NCI-H2171 treated with DMSO at 0.1 percent for 48 hours (cell line): ENCODE results near the gene CACNA1I.

ENCODE experiments used
- DNase-seq: peaks from one replicate; lab custom pipeline; 2025; lab: John Stamatoyannopoulos, UW

CACNA1I gene

GRCh38 chr22:39669432-39669831, 98.9 kb downstream of the CACNA1I start:
- no peak for DNase-seq

GRCh38 chr22:39671936-39672335, 101.4 kb downstream of the CACNA1I start:
- DNase-seq, result no peak

DNA sequence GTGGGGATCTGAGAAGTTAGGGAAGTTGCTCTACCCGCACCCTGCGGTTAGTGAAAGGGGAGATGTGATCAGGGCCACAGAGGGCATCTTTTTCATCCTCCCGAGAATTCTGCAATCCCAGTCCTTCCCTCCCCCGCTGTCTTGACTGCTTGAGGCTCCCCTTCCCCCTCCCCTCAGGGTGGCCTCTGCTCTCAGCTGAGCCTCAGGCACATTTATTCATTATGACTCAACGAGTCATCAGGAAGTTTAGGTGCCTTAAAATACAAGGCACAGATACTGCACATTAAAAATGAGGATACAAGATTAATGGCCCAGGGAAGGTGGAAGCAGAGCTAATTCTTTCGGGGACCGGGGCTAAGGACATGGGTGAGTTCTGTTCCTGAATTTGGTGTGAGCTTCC, 104.0 kb downstream of the CACNA1I start:
- DNase-seq, result no peak

- no peak for DNase-seq
These were observed 105.4 kb downstream of the CACNA1I start for GRCh38 chr22:39675947-39676346.

GRCh38 chr22:39677967-39678366, 107.4 kb downstream of the CACNA1I start:
- DNase-seq, result no peak

DNA sequence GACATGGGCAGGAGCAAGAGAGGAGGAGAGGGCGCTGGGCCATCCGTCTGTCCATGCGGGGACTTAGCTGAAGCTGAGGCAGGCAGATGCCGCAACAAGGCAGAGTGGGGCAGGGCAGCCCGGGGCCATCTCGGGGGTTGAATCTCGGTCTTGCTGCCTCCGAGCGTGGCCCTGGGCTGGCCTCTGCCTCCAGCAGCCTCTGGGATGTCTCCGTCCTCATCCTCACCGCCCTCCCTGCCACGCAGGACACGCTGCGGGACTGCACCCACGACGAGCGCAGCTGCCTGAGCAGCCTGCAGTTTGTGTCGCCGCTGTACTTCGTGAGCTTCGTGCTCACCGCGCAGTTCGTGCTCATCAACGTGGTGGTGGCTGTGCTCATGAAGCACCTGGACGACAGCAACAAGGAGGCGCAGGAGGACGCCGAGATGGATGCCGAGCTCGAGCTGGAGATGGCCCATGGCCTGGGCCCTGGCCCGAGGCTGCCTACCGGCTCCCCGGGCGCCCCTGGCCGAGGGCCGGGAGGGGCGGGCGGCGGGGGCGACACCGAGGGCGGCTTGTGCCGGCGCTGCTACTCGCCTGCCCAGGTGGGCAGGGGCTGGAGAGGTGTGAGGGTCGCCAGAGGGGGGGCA, 108.4 kb downstream of the CACNA1I start:
- no peak for DNase-seq

DNA sequence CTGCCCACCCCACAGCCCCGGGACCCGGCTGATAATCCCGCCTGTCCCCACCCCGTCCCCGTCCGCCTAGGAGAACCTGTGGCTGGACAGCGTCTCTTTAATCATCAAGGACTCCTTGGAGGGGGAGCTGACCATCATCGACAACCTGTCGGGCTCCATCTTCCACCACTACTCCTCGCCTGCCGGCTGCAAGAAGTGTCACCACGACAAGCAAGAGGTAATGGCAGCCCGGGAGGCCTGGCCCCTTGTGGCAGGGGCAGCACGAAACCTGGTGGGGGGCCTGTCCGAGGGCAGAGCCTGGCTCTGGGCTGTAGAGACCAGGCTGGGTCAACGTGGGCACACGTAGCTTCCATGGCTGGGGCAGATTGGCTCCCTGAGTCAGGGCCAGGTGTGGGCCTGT, 109.1 kb downstream of the CACNA1I start:
- no peak for DNase-seq

DNA sequence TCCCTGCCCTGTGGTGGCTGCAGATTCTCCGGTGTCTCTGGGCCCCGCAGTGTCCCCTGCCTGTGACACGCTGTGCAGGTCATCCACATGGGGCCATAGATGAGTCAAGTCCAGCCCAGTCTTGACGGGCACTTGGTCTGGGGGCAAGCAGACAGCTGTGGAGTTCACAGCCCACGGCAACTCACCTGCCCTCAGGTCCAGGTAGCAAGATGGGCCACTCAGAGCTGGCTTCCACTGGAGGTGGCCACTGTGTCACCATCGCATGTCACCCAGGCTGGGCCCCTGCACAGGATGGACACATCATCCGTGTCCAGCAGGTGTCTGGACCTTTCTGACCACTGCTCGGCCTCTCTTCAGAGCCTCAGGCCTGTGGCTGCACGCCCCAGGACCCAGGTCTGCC, 109.9 kb downstream of the CACNA1I start:
- no peak for DNase-seq

DNA sequence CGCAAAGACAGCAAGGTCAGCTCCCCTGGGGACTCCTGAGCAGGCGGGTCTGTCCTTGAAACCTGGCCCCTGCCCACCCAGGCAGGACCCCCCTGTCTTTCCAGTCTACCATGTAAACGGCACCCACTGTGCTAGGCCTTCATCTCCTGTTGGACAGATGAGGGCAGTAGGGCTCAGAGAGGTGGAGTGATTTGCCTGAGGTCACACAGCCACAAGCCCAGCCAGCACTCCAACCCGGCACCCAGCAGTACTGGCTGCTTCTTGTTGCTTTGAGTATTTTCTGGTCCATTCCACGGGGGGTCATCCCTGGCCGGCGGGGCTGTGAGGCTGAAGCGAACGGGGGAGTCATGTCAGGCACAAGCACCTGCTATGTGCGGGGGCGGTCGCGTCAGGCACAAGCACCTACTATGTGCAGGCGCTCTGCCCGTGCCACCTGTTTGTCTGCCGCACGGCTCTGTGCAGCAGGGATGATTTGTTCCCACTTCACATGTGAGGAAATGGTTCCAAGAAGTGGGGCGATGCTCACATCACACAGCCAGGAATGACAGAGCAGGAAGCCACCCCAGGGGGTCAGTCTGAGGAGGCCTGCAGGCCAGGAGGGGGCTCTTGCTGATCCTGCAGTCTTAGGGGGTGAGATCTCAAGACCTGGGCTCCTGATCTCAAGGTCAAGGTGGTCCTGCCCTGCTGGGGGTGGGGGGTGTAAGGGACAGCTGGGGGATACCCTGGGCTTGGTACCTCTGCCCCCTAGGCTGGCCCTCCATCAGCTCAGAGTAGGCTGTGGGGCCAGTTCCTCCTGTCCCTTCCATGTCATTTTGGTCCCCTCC, 110.7 kb downstream of the CACNA1I start:
- no peak for DNase-seq

- DNase-seq, result no peak
These were observed 112.4 kb downstream of the CACNA1I start for GRCh38 chr22:39682994-39683393.

DNA sequence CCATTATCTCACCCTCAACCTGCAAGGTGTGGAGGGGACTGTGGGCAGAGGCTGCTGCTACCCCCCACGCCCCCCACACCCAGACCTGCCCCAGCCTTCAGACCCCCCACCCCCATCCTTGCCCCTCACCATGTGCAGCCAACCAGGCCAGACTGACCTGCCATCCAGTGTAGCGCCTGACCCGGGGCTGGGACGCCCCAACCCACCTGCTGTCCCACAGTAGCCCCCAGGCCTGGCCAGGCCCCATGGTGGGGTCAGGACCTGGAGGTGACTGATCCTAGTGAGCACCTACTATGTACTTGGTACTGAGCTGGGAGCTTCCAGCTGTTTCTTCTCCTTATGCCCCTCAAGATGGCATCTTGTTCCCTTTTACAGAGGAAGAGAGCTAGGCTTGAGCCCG, 113.1 kb downstream of the CACNA1I start:
- no peak for DNase-seq

DNA sequence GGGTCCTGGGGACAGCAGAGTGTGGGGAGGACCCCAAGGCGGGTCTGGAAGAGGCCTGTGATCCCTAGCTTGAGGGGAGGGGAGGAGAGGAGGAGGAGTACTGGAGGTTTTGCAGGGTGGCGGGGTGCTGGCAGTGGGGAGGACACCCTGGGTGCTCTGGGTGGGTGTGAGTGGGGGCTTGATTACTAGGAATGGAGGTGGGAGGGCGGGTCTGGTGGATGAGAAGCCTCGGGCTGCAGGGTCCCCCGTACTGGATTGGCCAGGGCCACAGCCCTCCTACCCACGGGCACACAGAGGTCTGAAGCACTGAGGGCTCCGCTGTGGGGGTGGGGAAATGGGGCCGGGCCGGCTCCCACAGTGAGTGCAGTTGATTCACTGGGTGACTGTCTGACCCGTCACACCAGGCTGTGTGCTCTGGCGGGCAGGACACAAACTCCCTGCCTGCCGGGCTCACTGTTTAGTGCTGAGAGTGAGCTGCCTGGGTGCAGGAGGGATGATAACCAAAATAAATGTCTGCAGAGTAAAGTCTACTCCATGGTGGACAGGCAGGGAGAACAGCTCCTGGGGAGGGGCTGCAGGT, 114.2 kb downstream of the CACNA1I start:
- DNase-seq, result no peak

DNA sequence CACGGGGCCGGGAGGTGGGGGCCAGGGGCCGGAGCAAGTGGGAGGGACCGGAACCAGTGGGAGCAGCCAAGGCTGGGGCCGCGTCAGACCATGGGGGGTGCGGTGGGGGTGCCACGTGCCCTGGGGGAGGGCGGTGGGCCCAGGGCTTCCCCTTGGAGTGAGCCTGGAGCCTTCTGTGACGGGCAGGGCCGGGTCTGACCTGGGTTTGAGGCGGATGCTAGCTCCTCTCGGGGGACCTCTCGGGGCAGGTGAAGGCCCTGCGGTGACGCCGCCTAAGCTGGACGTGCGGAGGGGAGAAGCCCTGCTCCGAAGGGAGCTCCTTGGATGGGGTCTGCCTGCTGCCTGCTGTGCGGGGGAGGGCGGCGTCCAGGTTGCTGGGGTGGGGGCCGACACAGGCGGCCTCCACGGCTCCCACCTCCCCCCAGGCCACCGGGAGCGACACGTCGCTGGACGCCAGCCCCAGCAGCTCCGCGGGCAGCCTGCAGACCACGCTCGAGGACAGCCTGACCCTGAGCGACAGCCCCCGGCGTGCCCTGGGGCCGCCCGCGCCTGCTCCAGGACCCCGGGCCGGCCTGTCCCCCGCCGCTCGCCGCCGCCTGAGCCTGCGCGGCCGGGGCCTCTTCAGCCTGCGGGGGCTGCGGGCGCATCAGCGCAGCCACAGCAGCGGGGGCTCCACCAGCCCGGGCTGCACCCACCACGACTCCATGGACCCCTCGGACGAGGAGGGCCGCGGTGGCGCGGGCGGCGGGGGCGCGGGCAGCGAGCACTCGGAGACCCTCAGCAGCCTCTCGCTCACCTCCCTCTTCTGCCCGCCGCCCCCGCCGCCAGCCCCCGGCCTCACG, 115.0 kb downstream of the CACNA1I start:
- no peak for DNase-seq

DNA sequence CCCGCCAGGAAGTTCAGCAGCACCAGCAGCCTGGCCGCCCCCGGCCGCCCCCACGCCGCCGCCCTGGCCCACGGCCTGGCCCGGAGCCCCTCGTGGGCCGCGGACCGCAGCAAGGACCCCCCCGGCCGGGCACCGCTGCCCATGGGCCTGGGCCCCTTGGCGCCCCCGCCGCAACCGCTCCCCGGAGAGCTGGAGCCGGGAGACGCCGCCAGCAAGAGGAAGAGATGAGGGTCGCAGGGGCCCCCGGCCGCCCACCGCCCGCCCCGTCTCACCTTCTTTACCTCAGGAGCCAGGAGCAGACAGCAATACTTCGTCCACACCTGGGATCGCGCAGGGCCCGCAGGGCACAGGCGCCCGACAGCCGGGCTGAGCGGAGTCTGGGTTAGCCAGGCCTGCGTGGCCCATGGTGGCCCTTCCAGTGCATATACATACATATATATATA, 115.6 kb downstream of the CACNA1I start:
- no peak for DNase-seq

DNA sequence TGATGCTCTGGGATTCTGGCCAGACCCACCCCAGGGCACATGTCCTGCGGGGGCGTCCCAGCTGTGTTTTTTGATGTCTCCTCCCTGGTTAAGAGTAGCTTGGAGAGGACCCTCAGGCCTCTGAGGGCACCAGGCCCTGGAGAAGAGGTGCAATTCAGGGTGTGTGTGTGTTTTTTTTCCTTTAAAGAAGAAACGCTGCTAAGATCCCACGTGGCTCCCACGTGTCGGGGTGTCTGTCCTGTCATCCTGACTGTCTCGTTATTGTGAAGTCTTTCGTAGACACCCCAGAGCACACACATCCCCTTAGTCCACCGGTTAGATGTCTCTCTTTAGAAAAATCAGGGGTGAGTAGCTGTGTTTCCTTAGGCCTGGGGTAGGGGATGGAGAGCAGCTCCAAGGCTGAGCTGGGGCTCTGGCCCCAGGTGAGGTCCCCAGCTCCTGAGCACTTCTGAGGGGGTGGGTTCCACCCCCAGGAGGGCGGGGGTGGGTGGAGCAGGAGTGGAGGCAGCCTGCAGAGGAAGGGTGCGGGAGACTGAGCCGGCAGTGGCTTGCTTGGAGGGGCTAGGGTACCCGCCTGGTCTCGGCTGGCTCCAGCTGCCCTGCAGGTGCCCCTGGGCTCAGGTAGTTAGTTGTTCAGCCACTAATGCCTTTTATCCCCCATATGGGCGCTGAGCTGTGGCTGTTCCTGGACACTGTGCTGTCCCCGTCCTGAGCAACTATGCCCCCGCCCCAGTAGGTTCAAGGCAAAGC, 116.4 kb downstream of the CACNA1I start:
- no peak for DNase-seq

DNA sequence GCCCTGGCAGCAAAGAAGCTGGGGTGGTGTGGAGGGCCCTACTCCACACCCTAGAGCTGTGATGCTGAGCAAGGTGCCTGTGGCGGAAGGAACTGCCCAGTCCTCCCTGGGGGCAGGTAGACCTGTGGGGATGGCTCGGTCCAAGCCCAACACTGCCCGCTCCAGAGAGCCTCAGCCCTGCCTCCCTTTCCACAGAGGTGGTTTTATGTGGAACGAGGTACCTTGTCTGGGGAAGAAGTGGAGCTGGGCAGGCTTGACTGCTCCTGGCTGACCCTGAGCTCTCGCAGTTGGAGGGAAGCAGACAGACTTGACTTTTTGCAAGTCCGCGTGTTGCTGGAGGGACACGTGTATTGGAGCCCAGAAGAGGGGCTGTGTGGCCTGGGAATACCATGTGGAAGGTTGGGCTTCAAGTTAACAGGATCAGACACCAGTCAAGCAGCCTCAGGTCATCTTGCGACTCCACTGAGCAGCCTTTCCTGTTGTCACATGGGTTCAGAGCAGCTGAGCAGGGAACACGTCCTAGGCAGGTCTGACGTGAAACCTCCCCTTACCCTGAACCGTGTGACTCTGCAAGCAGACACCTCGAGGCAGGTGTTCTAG, 117.7 kb downstream of the CACNA1I start:
- no peak for DNase-seq

GRCh38 chr22:39689421-39689820, 118.9 kb downstream of the CACNA1I start:
- DNase-seq, result no peak

- no peak for DNase-seq
These were observed 120.5 kb downstream of the CACNA1I start for GRCh38 chr22:39690881-39691605.

DNA sequence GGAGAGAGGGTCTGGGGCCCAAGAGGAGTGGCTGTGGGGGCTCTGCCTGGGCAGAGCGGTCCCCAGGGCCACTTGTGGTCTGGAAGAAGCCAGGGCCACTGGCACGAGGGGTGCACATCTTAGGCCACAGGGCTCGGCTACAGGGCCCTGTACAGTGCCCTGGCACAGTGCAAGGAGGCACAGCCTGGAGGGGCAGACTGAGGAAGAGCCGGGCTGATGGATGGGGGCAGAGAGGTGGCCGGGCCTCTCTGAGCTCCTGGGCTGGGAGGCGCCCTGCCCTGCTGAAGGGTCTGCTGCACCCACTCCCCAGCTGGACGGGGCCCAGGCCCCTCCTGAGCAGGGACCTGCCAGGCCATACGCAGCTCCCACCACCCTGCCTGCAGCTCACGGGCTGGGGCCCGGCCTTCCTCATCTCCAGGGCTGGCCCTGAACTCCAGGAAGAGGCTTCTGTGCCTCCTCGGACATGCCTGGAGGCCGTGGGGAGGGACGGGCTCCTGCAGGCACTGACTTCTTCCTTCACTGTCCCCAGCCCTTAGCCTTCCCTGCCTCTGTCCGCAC, 123.5 kb downstream of the CACNA1I start:
- no peak for DNase-seq

GRCh38 chr22:39697790-39698430, 127.4 kb downstream of the CACNA1I start:
- no peak for DNase-seq
